GF-D8 (cell line): ENCODE data around the gene EEFSEC.

ENCODE experiments used
- DNase-seq: peaks from one replicate; lab custom pipeline; 2025; lab: John Stamatoyannopoulos, UW

The EEFSEC gene

GRCh38 chr3:128369121-128369703 lies 215.9 kb downstream of the EEFSEC start:
- DNase-seq = no peak

- DNase-seq = no peak
Measured at GRCh38 chr3:128369881-128370642, 216.8 kb downstream of the EEFSEC start.

- no peak for DNase-seq
Measured at GRCh38 chr3:128372281-128372680, 219.0 kb downstream of the EEFSEC start.

- DNase-seq = no peak
Measured at GRCh38 chr3:128372707-128373533, 219.6 kb downstream of the EEFSEC start.

- no peak for DNase-seq
Measured at GRCh38 chr3:128374746-128375445, 221.6 kb downstream of the EEFSEC start.

GRCh38 chr3:128376516-128376915 lies 223.2 kb downstream of the EEFSEC start:
- DNase-seq = no peak

- no peak for DNase-seq
Measured at GRCh38 chr3:128378631-128379347, 225.5 kb downstream of the EEFSEC start.

GRCh38 chr3:128379367-128380160 lies 226.3 kb downstream of the EEFSEC start:
- no peak for DNase-seq

- DNase-seq = no peak
Measured at GRCh38 chr3:128380295-128380694, 227.0 kb downstream of the EEFSEC start.

GRCh38 chr3:128380719-128381118 lies 227.4 kb downstream of the EEFSEC start:
- no peak for DNase-seq

- no peak for DNase-seq
Measured at GRCh38 chr3:128381609-128382008, 228.3 kb downstream of the EEFSEC start.

GRCh38 chr3:128382221-128382807 lies 229.0 kb downstream of the EEFSEC start:
- no peak for DNase-seq

GRCh38 chr3:128383316-128384235 lies 230.3 kb downstream of the EEFSEC start:
- DNase-seq = no peak

- no peak for DNase-seq
Measured at GRCh38 chr3:128385080-128385832, 232.0 kb downstream of the EEFSEC start.

- DNase-seq = no peak
Measured at GRCh38 chr3:128388932-128389331, 235.7 kb downstream of the EEFSEC start.

GRCh38 chr3:128390867-128391266 lies 237.6 kb downstream of the EEFSEC start:
- DNase-seq = no peak

- DNase-seq = no peak
Measured at GRCh38 chr3:128392021-128392420, 238.7 kb downstream of the EEFSEC start.

GRCh38 chr3:128392818-128393544 lies 239.7 kb downstream of the EEFSEC start:
- no peak for DNase-seq
